ENCODE results near the gene RTKN2. TPM values are rescaled to one million over a fixed set of nuclear protein-coding genes. Genes with fewer than 3 reads are reported as not detected.
"Not testable (repeated sequence)": the region's sequence is repeated elsewhere in the genome, so short reads cannot be mapped to it uniquely, and the experiment has no call there.

Gene RTKN2
- total and polyA plus RNA-seq, 2 experiments from 2014 or later, result 1.1 to 4.4 TPM

DNA sequence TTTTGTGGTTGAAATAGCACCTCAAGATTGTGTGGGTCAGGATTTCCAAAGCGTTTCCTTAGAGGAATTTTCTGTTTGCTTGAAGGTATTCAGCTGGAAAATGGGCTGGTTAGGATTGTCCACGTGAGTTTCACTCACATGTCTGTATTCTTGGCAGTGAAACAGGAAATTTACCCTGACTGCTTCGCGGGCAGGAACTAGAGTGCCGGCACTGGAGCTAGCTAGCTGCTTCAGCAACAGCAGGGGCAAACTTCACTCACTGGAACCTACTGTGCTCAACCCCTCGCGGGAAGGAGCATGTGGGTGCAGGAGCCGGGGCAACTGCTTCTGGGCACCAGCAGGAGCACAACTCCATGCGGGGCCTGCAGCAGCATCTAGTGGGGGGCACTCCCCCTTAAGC is 38.0 kb upstream of the RTKN2 start:
- peak in 1 of 2 donors; percentile 1 for DNase-seq (ENCODE audit: low read depth in 1 of 2, low spot score in 1 of 2)
- H3K27ac ChIP-seq, result no peak overlapping the region
- H3K4me3 ChIP-seq, result no peak overlapping the region
- H3K4me1 ChIP-seq (ENCODE audit: low read depth), result no peaks in the 10 kb centered on the region
- no peaks in the 10 kb centered on the region for H3K9me3 ChIP-seq (ENCODE audit: low read depth)
- no peaks in the 10 kb centered on the region for H3K27me3 ChIP-seq
- no peaks in the 10 kb centered on the region for H3K36me3 ChIP-seq
- TF ChIP-seq, protein P1, sequence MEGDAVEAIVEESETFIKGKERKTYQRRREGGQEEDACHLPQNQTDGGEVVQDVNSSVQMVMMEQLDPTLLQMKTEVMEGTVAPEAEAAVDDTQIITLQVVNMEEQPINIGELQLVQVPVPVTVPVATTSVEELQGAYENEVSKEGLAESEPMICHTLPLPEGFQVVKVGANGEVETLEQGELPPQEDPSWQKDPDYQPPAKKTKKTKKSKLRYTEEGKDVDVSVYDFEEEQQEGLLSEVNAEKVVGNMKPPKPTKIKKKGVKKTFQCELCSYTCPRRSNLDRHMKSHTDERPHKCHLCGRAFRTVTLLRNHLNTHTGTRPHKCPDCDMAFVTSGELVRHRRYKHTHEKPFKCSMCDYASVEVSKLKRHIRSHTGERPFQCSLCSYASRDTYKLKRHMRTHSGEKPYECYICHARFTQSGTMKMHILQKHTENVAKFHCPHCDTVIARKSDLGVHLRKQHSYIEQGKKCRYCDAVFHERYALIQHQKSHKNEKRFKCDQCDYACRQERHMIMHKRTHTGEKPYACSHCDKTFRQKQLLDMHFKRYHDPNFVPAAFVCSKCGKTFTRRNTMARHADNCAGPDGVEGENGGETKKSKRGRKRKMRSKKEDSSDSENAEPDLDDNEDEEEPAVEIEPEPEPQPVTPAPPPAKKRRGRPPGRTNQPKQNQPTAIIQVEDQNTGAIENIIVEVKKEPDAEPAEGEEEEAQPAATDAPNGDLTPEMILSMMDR (IDR thresholded peaks at IDR 0.05; ENCODE audit: low read depth, low read length), result no peak

DNA sequence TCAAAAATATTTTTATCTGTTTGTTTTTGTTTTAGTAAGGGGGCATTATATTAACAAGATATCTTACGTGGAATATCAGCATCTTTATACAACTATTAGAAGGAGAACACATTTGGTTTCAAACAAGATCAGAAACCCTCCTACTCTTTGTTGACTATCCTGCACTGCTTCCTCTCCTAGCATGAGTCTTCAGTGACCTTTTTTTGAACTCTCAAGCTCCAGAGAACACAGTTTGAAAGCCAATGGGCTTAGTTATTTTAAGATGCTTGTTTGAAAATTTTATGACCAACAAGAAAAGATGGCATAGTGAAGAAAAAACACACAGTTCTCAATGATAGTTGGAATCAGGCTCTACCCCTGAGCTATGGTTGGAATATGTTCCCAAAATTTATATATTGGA is 37.2 kb upstream of the RTKN2 start:
- Histone ChIP-seq H3K4me3 (no peak overlapping the region), H3K27ac (no peak overlapping the region), H3K4me1 (ENCODE audit: low read depth) (no peaks in the 10 kb centered on the region), H3K36me3 (no peaks in the 10 kb centered on the region), H3K9me3 (ENCODE audit: low read depth) (no peaks in the 10 kb centered on the region), H3K27me3 (no peaks in the 10 kb centered on the region)
- TF ChIP-seq, protein P1 (IDR thresholded peaks at IDR 0.05; ENCODE audit: low read depth, low read length), result no peak
- DNase-seq (ENCODE audit: low read depth in 1 of 2, low spot score in 1 of 2), result peak in 1 of 2 donors; percentile 5

DNA sequence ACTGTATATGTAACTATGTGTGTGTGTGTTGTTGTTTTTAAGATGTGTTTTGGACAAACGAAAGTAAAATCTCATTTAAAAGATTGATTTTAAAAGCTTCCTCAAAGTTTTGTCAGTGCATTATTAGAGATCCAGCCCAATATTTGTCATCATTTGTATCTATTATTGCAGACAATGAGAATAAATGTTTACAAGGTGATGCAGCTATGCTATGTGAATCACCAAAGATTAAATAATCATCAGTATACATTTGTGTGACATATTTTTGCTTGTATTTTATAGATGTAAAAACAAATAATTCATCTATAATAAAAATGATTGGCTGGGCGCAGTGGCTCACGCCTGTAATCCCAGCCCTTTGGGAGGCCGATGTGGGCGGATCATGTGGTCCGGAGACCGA is 35.3 kb upstream of the RTKN2 start:
- no peak for DNase-seq (ENCODE audit: low read depth in 1 of 2, low spot score in 1 of 2)
- Histone ChIP-seq H3K4me3 (no peak overlapping the region), H3K9me3 (ENCODE audit: low read depth) (no peaks in the 10 kb centered on the region), H3K27me3 (no peaks in the 10 kb centered on the region), H3K4me1 (ENCODE audit: low read depth) (no peaks in the 10 kb centered on the region), H3K27ac (no peak overlapping the region), H3K36me3 (no peaks in the 10 kb centered on the region)
- TF ChIP-seq, protein P1 (IDR thresholded peaks at IDR 0.05; ENCODE audit: low read depth, low read length), result no peak

DNA sequence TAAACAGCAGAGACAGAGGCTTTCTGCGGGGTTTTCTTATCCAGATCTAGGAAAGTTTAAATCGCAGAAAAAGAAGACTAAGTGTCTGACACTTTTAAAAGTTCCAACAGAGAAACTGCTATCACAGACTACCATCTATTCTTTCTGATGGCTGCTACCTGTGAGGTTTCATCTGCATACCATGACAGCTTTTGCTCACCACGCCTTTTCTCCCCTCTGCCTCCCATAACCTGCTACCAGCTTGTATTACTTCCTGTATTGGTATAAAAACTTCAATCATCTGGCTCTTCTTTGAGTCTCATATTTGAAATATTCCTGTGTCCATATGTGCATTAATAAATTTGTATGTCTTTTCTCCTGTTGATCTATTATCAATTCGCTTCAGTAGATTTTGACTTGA is 34.1 kb upstream of the RTKN2 start:
- TF ChIP-seq, protein P1 (IDR thresholded peaks at IDR 0.05; ENCODE audit: low read depth, low read length), result no peak
- H3K4me1 ChIP-seq (ENCODE audit: low read depth), result no peaks in the 10 kb centered on the region
- no peak for DNase-seq (ENCODE audit: low read depth in 1 of 2, low spot score in 1 of 2)
- H3K27me3 ChIP-seq, result no peaks in the 10 kb centered on the region
- H3K36me3 ChIP-seq, result no peaks in the 10 kb centered on the region
- no peak overlapping the region for H3K27ac ChIP-seq
- no peak overlapping the region for H3K4me3 ChIP-seq
- H3K9me3 ChIP-seq (ENCODE audit: low read depth), result no peaks in the 10 kb centered on the region

DNA sequence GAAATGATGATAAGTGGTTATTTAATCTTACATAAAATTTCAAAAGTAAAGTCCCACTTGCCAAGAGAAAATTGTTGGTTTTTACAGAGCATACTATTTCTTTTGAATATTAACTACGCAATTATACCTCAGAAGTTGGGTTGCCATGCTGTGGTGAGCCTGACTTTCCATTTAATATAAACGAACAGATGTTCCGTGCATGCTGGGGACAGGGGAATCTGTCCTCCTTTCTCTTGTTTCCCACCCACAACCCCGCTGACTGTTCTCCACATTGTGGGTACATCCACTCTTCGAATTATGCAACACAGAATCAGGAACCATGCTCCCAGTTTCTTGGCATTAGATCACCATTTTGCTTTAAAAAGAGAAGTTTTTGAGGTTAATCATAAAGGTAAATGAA is 29.2 kb upstream of the RTKN2 start:
- TF ChIP-seq, protein P1 (IDR thresholded peaks at IDR 0.05; ENCODE audit: low read depth, low read length), result no peak
- H3K27me3 ChIP-seq, result no peaks in the 10 kb centered on the region

DNA sequence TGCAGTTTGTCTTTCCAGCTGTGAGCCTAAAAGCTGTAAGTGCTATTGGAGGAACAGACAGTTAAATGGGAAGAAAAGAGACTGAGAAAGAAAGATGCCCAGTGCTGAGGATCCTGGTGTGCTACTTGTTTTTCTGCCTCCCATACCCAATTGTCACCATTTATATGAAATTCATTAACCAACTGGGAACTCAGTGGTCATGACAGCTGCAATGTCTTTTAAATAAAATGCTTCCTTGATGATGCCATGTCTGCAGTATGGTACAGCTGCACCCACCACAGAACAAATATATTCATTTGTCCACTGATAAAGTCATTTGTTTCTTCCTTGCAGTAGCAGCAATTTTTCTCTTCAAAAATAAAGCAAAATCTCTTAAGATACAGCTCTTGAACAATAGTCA is 15.6 kb upstream of the RTKN2 start:
- no peak overlapping the region for H3K4me3 ChIP-seq
- TF ChIP-seq, protein P1 (IDR thresholded peaks at IDR 0.05; ENCODE audit: low read depth, low read length), result no peak
- DNase-seq (ENCODE audit: low read depth in 1 of 2, low spot score in 1 of 2), result no peak
- H3K36me3 ChIP-seq, result no peaks in the 10 kb centered on the region
- no peak overlapping the region for H3K27ac ChIP-seq
- no peaks in the 10 kb centered on the region for H3K9me3 ChIP-seq (ENCODE audit: low read depth)
- H3K27me3 ChIP-seq, result no peaks in the 10 kb centered on the region
- H3K4me1 ChIP-seq (ENCODE audit: low read depth), result no peaks in the 10 kb centered on the region

More for the DNA sequence above, 29.2 kb upstream of the RTKN2 start:
- H3K36me3 ChIP-seq, result no peaks in the 10 kb centered on the region
- no peaks in the 10 kb centered on the region for H3K9me3 ChIP-seq (ENCODE audit: low read depth)
- H3K27ac ChIP-seq, result no peak overlapping the region
- no peak for DNase-seq (ENCODE audit: low read depth in 1 of 2, low spot score in 1 of 2)
- no peak overlapping the region for H3K4me3 ChIP-seq
- H3K4me1 ChIP-seq (ENCODE audit: low read depth), result no peaks in the 10 kb centered on the region

DNA sequence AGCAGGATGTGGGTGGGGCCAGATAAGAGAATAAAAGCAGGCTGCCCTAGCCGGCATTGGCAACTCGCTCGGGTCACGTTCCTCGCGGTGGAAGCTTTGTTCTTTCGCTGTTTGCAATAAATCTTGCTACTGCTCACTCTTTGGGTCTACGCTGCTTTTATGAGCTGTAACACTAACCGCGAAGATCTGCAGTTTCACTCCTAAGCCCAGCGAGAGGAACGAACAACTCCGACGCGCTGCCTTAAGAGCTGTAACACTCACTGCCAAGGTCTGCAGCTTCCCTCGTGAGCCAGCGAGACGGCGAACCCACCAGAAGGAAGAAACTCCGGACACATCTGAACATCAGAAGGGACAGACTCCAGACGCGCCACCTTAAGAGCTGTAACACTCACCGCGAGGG is 12.7 kb upstream of the RTKN2 start:
- H3K4me1 ChIP-seq (ENCODE audit: low read depth); H3K36me3 ChIP-seq; DNase-seq (ENCODE audit: low read depth in 1 of 2, low spot score in 1 of 2); H3K27ac ChIP-seq; H3K9me3 ChIP-seq (ENCODE audit: low read depth); H3K27me3 ChIP-seq; H3K4me3 ChIP-seq: not testable (repeated sequence)

DNA sequence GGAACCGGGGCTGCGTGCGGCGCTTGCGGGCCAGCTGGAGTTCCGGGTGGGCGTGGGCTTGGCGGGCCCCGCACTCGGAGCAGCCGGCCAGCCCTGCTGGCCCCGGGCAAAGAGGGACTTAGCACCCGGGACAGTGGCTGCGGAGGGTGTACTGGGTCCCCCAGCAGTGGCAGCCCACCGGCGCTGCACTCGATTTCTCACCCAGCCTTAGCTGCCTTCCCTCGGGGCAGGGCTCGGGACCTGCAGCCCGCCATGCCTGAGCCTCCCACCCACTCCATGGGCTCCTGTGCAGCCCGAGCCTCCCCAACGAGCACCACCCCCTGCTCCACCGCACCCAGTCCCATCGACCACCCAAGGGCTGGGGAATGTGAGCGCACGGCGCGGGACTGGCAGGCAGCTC is 11.7 kb upstream of the RTKN2 start:
- not testable (repeated sequence) for H3K4me1 ChIP-seq (ENCODE audit: low read depth); DNase-seq (ENCODE audit: low read depth in 1 of 2, low spot score in 1 of 2); H3K27me3 ChIP-seq; H3K4me3 ChIP-seq; H3K27ac ChIP-seq; H3K9me3 ChIP-seq (ENCODE audit: low read depth); H3K36me3 ChIP-seq

Data from cardiac muscle cell (in vitro differentiated cells and primary cell).